ENCODE data around the gene GLCCI1.

The GLCCI1 gene

GRCh38 chr7:7964250-7964649 lies 4.3 kb upstream of the GLCCI1 start:
- DNase-seq, result no peak

- DNase-seq, result no peak
Observed at GRCh38 chr7:7964691-7965090, 3.9 kb upstream of the GLCCI1 start.

GRCh38 chr7:7965301-7965700 lies 3.3 kb upstream of the GLCCI1 start:
- DNase-seq, result no peak

- no peak for DNase-seq
Observed at GRCh38 chr7:7966141-7966734, 2.4 kb upstream of the GLCCI1 start.

- DNase-seq, result no peak
Observed at GRCh38 chr7:7967886-7968543, 581 bp upstream of the GLCCI1 start.

- peak; percentile 12 for DNase-seq
Observed at GRCh38 chr7:7969306-7970236, 975 bp downstream of the GLCCI1 start.

- DNase-seq, result peak; percentile 12
Observed at GRCh38 chr7:7970237-7970530, 1.6 kb downstream of the GLCCI1 start.

GRCh38 chr7:7970531-7971307 lies 2.1 kb downstream of the GLCCI1 start:
- DNase-seq, result peak; percentile 9

- DNase-seq, result no peak
Observed at GRCh38 chr7:7971308-7972040, 2.9 kb downstream of the GLCCI1 start.

GRCh38 chr7:7972128-7972527 lies 3.5 kb downstream of the GLCCI1 start:
- DNase-seq, result no peak

- DNase-seq, result peak; percentile 11
Observed at GRCh38 chr7:7972922-7973594, 4.5 kb downstream of the GLCCI1 start.

- no peak for DNase-seq
Observed at GRCh38 chr7:7976677-7977076, 8.1 kb downstream of the GLCCI1 start.

- no peak for DNase-seq
Observed at GRCh38 chr7:7977774-7978173, 9.2 kb downstream of the GLCCI1 start.

- no peak for DNase-seq
Observed at GRCh38 chr7:7978860-7979259, 10.3 kb downstream of the GLCCI1 start.

- no peak for DNase-seq
Observed at GRCh38 chr7:7979558-7979957, 11.0 kb downstream of the GLCCI1 start.

- no peak for DNase-seq
Observed at GRCh38 chr7:7980134-7980533, 11.5 kb downstream of the GLCCI1 start.

- no peak for DNase-seq
Observed at GRCh38 chr7:7982904-7983303, 14.3 kb downstream of the GLCCI1 start.

- DNase-seq, result no peak
Observed at GRCh38 chr7:7984424-7984823, 15.8 kb downstream of the GLCCI1 start.

GRCh38 chr7:7988706-7989105 lies 20.1 kb downstream of the GLCCI1 start:
- DNase-seq, result no peak

GRCh38 chr7:7989133-7989532 lies 20.5 kb downstream of the GLCCI1 start:
- no peak for DNase-seq

GRCh38 chr7:7989616-7990440 lies 21.2 kb downstream of the GLCCI1 start:
- DNase-seq, result no peak

Measured in NCI-H446 treated with DMSO at 0.1 percent for 48 hours (cell line).